Astrocyte of the cerebellum (primary cell): ENCODE data around the gene AKT1.

ENCODE experiments used
- DNase-seq: peaks from one replicate; pipeline ENCODE4 v3.0.0-alpha.2; 2011; ENCODE audit warnings: low read depth
- H3K4me3 ChIP-seq: 2 replicates; pipeline ENCODE4 v1.5.1; 2011; ENCODE audit warnings: mild to moderate bottlenecking, low read depth, low read length, moderate library complexity
- in situ Hi-C: cut with HindIII; loops from 2 replicates; pipeline ENCODE4 v1.10.0; 2017; ENCODE audit warnings: low sequenced_read_pairs
- TF ChIP-seq, protein P1 (sequence below): IDR thresholded peaks from 2 replicates; pipeline ENCODE4 v1.5.1; 2012; ENCODE audit warnings: low read length, low read depth, moderate library complexity, mild to moderate bottlenecking; ENCODE audit errors: missing control alignments

The AKT1 gene

DNA sequence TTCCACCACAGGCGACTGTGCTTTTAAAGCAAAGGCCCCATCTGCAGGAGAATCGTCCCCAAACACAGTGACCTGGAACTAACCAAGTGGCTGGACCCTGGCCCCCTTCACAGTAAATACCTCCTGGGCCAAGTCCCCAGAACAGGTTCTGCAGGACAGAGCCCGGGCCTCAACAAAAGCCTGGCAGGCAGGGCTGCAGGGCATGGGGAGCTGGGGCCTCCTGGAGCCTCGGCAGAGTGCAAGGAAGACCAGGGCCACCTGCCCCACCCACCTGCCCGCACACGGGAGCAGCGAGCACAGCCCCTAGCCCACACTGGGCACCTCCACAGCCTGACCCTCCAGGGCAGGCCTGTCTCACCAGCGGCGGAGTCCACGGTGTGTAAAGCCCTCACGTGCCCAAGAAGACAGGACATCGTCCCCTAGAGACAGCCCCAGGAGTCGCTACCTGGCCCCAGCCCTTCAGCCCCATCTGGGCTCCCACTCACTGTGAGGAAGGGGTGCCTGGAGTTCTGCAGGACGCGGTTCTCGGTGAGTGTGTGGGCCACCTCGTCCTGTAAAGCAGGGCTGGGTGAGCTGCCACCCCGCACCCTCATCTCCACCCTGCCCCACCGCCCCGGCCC is 21.0 kb downstream of the AKT1 start:
- no peak for DNase-seq
- TF ChIP-seq, protein P1, sequence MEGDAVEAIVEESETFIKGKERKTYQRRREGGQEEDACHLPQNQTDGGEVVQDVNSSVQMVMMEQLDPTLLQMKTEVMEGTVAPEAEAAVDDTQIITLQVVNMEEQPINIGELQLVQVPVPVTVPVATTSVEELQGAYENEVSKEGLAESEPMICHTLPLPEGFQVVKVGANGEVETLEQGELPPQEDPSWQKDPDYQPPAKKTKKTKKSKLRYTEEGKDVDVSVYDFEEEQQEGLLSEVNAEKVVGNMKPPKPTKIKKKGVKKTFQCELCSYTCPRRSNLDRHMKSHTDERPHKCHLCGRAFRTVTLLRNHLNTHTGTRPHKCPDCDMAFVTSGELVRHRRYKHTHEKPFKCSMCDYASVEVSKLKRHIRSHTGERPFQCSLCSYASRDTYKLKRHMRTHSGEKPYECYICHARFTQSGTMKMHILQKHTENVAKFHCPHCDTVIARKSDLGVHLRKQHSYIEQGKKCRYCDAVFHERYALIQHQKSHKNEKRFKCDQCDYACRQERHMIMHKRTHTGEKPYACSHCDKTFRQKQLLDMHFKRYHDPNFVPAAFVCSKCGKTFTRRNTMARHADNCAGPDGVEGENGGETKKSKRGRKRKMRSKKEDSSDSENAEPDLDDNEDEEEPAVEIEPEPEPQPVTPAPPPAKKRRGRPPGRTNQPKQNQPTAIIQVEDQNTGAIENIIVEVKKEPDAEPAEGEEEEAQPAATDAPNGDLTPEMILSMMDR: no peak
- no peak overlapping the region for H3K4me3 ChIP-seq
- in situ Hi-C loops: loop anchor here (10.0 kb wide), 1 partner anchor 50 kb away; no protein-coding TSS in a partner anchor

DNA sequence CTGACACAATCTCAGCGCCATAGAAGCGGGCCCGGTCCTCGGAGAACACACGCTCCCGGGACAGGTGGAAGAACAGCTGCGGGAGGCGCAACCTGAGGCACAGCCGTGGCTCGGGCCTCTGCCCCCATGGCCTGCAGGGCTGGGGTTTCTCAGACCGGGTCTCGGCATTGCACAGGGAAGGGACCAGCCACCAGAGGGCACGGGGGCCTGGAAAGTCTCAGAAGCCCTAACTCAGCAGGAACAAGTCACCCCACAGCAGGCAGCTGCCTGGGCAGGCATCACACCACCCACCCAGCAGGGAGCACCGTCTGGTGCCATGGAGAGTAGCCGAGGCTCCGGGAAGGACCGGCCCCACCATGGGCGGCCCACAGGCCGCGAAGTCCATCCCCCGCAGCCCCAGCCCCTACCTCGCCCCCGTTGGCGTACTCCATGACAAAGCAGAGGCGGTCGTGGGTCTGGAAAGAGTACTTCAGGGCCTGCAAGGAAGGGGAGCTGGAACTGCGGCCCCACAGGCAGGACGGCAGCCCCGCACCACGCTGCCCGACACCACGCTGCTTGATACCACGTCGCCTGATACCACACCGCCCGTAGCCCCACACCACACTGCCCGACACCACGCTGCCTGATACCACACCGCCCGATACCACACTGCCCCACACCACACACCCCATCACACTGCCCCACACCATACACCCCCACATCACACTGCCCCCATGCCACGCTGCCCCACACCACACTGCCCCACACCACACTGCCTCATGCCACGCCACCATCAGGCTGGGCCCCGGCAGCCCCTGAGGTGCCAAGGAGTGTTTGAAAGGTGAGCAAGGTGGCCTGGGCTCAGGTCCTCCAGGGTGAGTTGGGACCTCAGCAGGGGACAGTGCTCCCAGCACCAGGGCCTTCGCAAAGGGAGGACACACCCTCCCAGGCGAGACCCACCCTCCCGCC is 21.8 kb downstream of the AKT1 start:
- in situ Hi-C loops: loop anchor here (10.0 kb wide), 1 partner anchor 51 kb away; no protein-coding TSS in a partner anchor
- H3K4me3 ChIP-seq: no peak overlapping the region
- TF ChIP-seq, protein P1: no peak
- DNase-seq: no peak

DNA sequence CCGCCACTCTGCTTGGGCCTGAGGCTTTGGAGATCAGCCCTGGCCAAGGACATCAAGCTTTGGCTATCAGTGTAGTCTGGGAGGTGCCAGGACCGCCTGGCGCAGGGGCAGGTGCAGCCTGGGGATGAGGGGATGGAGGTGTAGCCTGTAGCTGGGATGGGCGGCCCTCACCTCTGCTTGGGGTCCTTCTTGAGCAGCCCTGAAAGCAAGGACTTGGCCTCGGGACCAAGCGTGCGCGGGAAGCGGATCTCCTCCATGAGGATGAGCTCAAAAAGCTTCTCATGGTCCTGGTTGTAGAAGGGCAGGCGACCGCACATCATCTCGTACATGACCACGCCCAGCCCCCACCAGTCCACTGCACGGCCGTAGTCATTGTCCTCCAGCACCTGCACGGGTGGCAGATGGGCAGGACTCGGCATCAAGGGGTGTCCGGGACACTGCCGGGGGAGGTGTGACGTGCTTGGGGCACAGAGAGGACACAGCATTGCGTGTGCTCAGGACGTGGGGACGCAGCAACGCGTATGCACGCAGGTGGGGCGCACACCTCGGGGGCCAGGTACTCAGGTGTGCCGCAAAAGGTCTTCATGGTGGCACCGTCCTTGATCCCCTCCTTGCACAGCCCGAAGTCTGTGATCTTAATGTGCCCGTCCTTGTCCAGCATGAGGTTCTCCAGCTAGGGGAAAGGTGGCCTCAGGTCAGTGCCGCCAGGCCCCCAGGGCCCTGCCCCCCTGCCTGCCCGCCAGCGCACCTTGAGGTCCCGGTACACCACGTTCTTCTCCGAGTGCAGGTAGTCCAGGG is 22.6 kb downstream of the AKT1 start:
- no peak for DNase-seq
- in situ Hi-C loops: loop anchor here (10.0 kb wide), 1 partner anchor 52 kb away; no protein-coding TSS in a partner anchor
- TF ChIP-seq, protein P1: no peak
- H3K4me3 ChIP-seq: no peak overlapping the region

DNA sequence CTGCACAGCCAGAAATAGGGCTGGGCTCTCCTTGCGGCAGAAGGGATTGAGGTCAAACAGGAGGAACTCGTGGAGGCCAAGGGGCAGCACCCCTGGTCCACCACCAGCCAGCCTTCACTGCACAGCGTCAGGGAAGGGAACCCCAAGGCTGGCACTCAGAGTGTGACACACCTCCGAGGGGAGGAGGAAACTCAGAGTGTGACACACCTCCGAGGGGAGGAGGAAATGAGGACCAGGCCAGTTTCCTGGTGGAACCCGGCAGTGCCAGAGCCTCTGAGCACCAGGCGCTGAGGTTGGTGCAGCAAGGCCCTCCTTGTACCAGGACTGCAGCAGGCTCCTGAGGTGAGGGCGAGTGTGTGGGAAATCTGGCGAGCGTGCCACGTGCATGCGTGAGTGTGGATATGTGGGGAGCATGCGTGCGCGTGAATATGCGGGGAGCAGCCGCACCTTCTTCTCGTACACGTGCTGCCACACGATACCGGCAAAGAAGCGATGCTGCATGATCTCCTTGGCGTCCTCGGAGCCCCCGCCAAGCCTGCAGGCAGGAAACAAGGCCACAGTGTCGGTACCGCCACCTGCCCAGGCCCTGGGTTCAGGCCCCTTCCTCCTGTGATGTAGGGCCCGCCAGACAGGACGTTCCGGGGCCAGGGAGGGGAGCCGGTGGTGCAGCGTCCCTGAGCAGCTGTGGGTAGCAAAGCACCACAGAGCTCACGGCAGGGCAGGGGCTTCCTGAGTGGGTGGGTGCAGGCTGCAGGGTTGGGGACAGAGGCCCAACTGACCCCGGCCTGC is 23.4 kb downstream of the AKT1 start:
- TF ChIP-seq, protein P1: no peak
- DNase-seq: no peak
- H3K4me3 ChIP-seq: no peak overlapping the region
- in situ Hi-C loops: loop anchor here (10.0 kb wide), 1 partner anchor 53 kb away; no protein-coding TSS in a partner anchor

DNA sequence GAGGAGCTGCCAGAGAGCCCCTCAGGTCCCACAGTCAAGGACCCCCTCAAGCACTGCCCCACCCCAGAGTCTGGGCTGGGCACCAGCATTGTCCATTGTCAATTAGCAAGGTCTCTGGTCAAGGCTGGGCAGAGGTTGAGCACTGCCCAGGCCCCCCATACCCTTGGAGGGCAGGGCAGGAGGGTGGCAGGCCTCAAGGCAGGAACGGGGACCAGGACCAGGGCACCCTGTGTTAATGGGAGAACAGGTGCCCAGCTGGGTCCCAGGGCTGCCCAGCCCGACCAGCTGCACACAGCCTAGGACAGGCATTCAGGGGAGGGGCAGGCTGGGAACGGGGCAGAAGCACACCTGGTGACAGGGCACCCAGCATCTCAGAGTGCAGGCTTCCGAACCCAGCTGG is 24.2 kb downstream of the AKT1 start:
- in situ Hi-C loops: loop anchor here (10.0 kb wide), 1 partner anchor 53 kb away; no protein-coding TSS in a partner anchor

More for the DNA sequence above, 24.2 kb downstream of the AKT1 start:
- no peak for DNase-seq
- TF ChIP-seq, protein P1: no peak
- H3K4me3 ChIP-seq: no peak overlapping the region
